Testis (tissue), 2 donors: ENCODE results near the gene ART4.

Experiments used
- CTCF ChIP-seq, 3 experiments: fragments of 450-650 bp in 2 of 3; fragments of 200-600 bp in 1 of 3; sonication (generic) in 1 of 3; IDR thresholded peaks; one replicate each; pipeline ENCODE4 v1.5.1; 2016 to 2019; ENCODE audit warnings: antibody characterized with exemption in 3 of 3, mild to moderate bottlenecking in 2 of 3, moderate library complexity in 1 of 3
- POLR2A ChIP-seq: fragments of 450-650 bp; IDR thresholded peaks from one replicate; pipeline ENCODE4 v1.6.1; 2017; ENCODE audit warnings: antibody characterized with exemption, mild to moderate bottlenecking, moderate library complexity

- TF ChIP-seq CTCF (IDR thresholded peaks at IDR 0.05) (no peak), POLR2A (no peak)
Observed at GRCh38 chr12:14884458-14884878, 41.1 kb upstream of the ART4 start.
